ENCODE results near the gene NOD1. TPM values are rescaled to one million over a fixed set of nuclear protein-coding genes. Genes with fewer than 3 reads are reported as not detected.

Gene NOD1
- total and polyA plus RNA-seq, 2 of the 8 experiments (the other 6 are each of a cell fraction or from before 2014, with no cell fraction given), result 3.8 to 6.5 TPM

DNA sequence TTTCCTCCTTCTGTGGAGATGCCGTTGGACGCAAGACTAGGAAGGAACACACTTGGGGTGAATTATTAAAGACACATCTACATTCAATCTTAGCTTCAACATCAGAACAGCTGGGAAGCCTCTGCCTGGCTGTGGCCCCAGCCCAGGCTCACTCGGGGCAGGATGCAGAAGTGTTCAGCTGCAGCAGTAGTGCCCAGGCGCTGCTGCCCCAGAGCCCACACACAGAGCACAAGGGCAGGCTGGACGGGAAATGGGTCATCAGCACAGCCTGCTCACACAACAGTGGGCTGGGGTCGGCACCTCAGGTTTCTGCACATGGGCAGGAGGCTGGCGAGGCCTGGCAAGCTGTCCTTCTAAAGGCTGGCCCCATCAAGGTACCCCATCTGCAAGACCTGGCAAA is 42.5 kb downstream of the NOD1 start:
- no peak overlapping the region for H3K4me3 ChIP-seq (ENCODE audit: extremely low read depth in 1 of 4, insufficient read depth in 2 of 4, low read depth in 3 of 4, low read length in 4 of 4)
- H3K4me1 ChIP-seq (replicated peaks in 1 of 4; ENCODE audit: control insufficient read depth in 3 of 4, insufficient read depth in 4 of 4, low read length in 3 of 4), result peaks cover 2 to 11% (median 9%) of the 10 kb centered on the region in 4 experiments; a peak in 4 of 7 replicates
- DNase-seq (ENCODE audit: low read depth in 1 of 2, low spot score in 2 of 2) (no peak), FAIRE-seq (no peak)
- no peak overlapping the region for H2BK120ac ChIP-seq (replicated peaks; ENCODE audit: low read depth, low read length)
- 92% methylated on average over 7 of the region's 7 CpGs; no CpG with 5 or more reads in 1 of the 2 experiments for WGBS, 2 experiments (ENCODE audit: extremely low coverage in 1 of 2, insufficient coverage in 1 of 2, insufficient read length in 1 of 2, insufficient replicate concordance in 2 of 2, low coverage in 1 of 2, low lambda C conversion rate in 2 of 2, missing lambda C conversion rate in 1 of 2)
- H3K36me3 ChIP-seq (ENCODE audit: control insufficient read depth in 2 of 4, insufficient read depth in 4 of 4, low read length in 3 of 4), result peaks cover 0 to 17% (median 0%) of the 10 kb centered on the region in 4 experiments; a peak in 1 of 8 replicates
- CTCF ChIA-PET (ENCODE audit: partially characterized antibody), result interaction anchor here (1.5 kb wide), 1 partner anchor 16 kb away, joined by 5 read pairs; no protein-coding TSS in a partner anchor
- no peak overlapping the region for H3K9ac ChIP-seq (replicated peaks in 1 of 4; ENCODE audit: extremely low read depth in 1 of 4, low read depth in 3 of 4, low read length in 3 of 4)
- H3K18ac ChIP-seq (ENCODE audit: extremely low read depth, low read length), result no peak overlapping the region
- no peaks in the 10 kb centered on the region for H4K20me1 ChIP-seq (replicated peaks in 1 of 2; ENCODE audit: control insufficient read depth in 1 of 2, insufficient read depth in 2 of 2, low read length in 2 of 2)
- no peaks in the 10 kb centered on the region for H3K27me3 ChIP-seq (replicated peaks in 1 of 4; ENCODE audit: control insufficient read depth in 3 of 4, extremely low read depth in 1 of 4, insufficient read depth in 3 of 4, low read length in 3 of 4)
- no peak overlapping the region for H2BK15ac ChIP-seq (ENCODE audit: low read length)
- 0 out of 2 replicates have a peak overlapping the region, but pooled peaks have one; percentile 37 for H4K8ac ChIP-seq (ENCODE audit: extremely low read depth, insufficient read depth, low read length)
- no peak overlapping the region for H2BK5ac ChIP-seq (ENCODE audit: low read depth, low read length)
- no peak overlapping the region for H3K23ac ChIP-seq (ENCODE audit: insufficient read length)
- peaks cover 0 to 7% of the 10 kb centered on the region in 2 experiments; a peak in 1 of 4 replicates for H3K9me3 ChIP-seq (ENCODE audit: insufficient read depth in 2 of 2, low read depth in 1 of 2, low read length in 1 of 2)
- H2BK20ac ChIP-seq (ENCODE audit: low read length), result no peak overlapping the region
- H3K14ac ChIP-seq (ENCODE audit: insufficient read length), result no peak overlapping the region
- H2AK5ac ChIP-seq (ENCODE audit: low read depth, low read length), result no peak overlapping the region
- no peak overlapping the region for H2BK12ac ChIP-seq (ENCODE audit: low read depth, low read length)
- H4K91ac ChIP-seq (replicated peaks; ENCODE audit: insufficient read length, low read length), result no peak overlapping the region
- no peak overlapping the region for H4K5ac ChIP-seq (ENCODE audit: insufficient read length, low read depth, low read length)
- H3K27ac ChIP-seq (ENCODE audit: low read depth, low read length), result no peak overlapping the region
- POLR2A ChIA-PET (ENCODE audit: partially characterized antibody), result no interaction called here
- H3K4me2 ChIP-seq (ENCODE audit: insufficient read depth in 1 of 2, low read depth in 2 of 2, low read length in 2 of 2), result no peak overlapping the region
- no peaks in the 10 kb centered on the region for H3K79me1 ChIP-seq (ENCODE audit: low read depth, low read length)
- no peak overlapping the region for H3K56ac ChIP-seq (replicated peaks; ENCODE audit: insufficient read length, low read depth, low read length)
- H3K23me2 ChIP-seq (ENCODE audit: low read depth, low read length), result no peaks in the 10 kb centered on the region
- no peaks in the 10 kb centered on the region; a peak in 1 of 4 replicates for H3K79me2 ChIP-seq (ENCODE audit: control insufficient read depth in 1 of 2, insufficient read depth in 2 of 2, low read length in 2 of 2)
- no peak overlapping the region for H2AFZ ChIP-seq (ENCODE audit: low read length)
- H3K4ac ChIP-seq (replicated peaks; ENCODE audit: insufficient read length, low read depth, low read length), result no peak overlapping the region
- TF ChIP-seq TAF1 (IDR thresholded peaks at IDR 0.05; ENCODE audit: low read depth, low read length) (no peak), RAD21 (IDR thresholded peaks at IDR 0.05 in 1 of 2, conservative IDR thresholded peaks at IDR 0.05 in 1 of 2; ENCODE audit: low read depth in 2 of 2, low read length in 2 of 2) (no peak), KDM5A (IDR thresholded peaks at IDR 0.05; ENCODE audit: low read length) (no peak)
- TF ChIP-seq, protein P1, sequence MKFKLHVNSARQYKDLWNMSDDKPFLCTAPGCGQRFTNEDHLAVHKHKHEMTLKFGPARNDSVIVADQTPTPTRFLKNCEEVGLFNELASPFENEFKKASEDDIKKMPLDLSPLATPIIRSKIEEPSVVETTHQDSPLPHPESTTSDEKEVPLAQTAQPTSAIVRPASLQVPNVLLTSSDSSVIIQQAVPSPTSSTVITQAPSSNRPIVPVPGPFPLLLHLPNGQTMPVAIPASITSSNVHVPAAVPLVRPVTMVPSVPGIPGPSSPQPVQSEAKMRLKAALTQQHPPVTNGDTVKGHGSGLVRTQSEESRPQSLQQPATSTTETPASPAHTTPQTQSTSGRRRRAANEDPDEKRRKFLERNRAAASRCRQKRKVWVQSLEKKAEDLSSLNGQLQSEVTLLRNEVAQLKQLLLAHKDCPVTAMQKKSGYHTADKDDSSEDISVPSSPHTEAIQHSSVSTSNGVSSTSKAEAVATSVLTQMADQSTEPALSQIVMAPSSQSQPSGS (IDR thresholded peaks at IDR 0.05; ENCODE audit: low read length), result no peak

Data from H1 (cell line).